Activated CD4-positive, alpha-beta T cell treated with anti-CD3 and anti-CD28 coated beads, Interleukin-2, amount 10 ng/mL, durations not matched to agents 7 days and 5 days (primary cell): ENCODE data around the gene CLIP4. TPM values are rescaled to one million over a fixed set of nuclear protein-coding genes. Genes with fewer than 3 reads are reported as not detected.
A peak's percentile ranks its signal among the peaks of the same experiment; 100 is the strongest.

Experiments
- CTCF ChIA-PET: fragments of 350-600 bp; sonication (Branson Sonifier 250); formaldehyde crosslinking; loops from one replicate; lab custom pipeline; 2021; ENCODE audit warnings: antibody characterized with exemption; lab: Charles Lee
- POLR2A ChIA-PET: fragments of 350-600 bp; sonication (Branson Sonifier 250); formaldehyde crosslinking; loops from one replicate; lab custom pipeline; 2021; ENCODE audit warnings: antibody characterized with exemption; lab: Charles Lee
- DNase-seq: peaks from one replicate; pipeline ENCODE4 v3.0.0-alpha.2; 2020
- H3K27ac Mint-ChIP-seq: one replicate; pipeline ENCODE4 v1.8.0; 2021; ENCODE audit warnings: mild to moderate bottlenecking, moderate library complexity, mixed read lengths
- H3K27me3 Mint-ChIP-seq: one replicate; pipeline ENCODE4 v1.8.0; 2021; ENCODE audit warnings: mixed read lengths
- H3K36me3 Mint-ChIP-seq: one replicate; pipeline ENCODE4 v1.8.0; 2021; ENCODE audit warnings: low read depth, mixed read lengths
- H3K4me1 Mint-ChIP-seq: one replicate; pipeline ENCODE4 v1.8.0; 2021; ENCODE audit warnings: mixed read lengths
- H3K4me3 Mint-ChIP-seq: one replicate; pipeline ENCODE4 v1.8.0; 2021; ENCODE audit warnings: mild to moderate bottlenecking, moderate library complexity, mixed read lengths
- H3K9me3 Mint-ChIP-seq: one replicate; pipeline ENCODE4 v1.8.0; 2021; ENCODE audit warnings: mixed read lengths
- total RNA-seq, 2 experiments: library from RNA; stranded (reverse); gene quantifications; one replicate each; pipeline ENCODE4 v1.2.3, GENCODE V29; 2021

CLIP4 gene
- 10 to 100 TPM; 23.4 to 23.8 TPM for total RNA-seq

GRCh38 chr2:29114946-29115609 is at the start of gene CLIP4:
Gene CLIP4, plus strand, starts transcription at chr2:29115415. Its CDS starts 5,974 bp downstream, at chr2:29121389.
- ChIA-PET POLR2A (interaction anchor here (0.9 kb wide), 1 partner anchor 15 kb away, joined by 4 read pairs; no protein-coding TSS in a partner anchor), CTCF (no interaction called here)
- peaks cover 59% of the 10 kb centered on the region for H3K4me1 Mint-ChIP-seq
- H3K9me3 Mint-ChIP-seq = no peaks in the 10 kb centered on the region
- H3K27me3 Mint-ChIP-seq = peaks cover 10% of the 10 kb centered on the region
- peaks cover 8% of the 10 kb centered on the region for H3K36me3 Mint-ChIP-seq
- peak within 1 kb of the TSS; percentile 86 for H3K4me3 Mint-ChIP-seq
- peak within 1 kb of the TSS; percentile 99 for H3K27ac Mint-ChIP-seq
- DNase-seq = peak; percentile 53

GRCh38 chr2:29066271-29066860 is 48.8 kb upstream of the CLIP4 start:
- ChIA-PET CTCF (interaction anchor here (0.5 to 1.7 kb wide), 2 partner anchors 9 to 240 kb away, joined by 3 to 5 read pairs; no protein-coding TSS in a partner anchor), POLR2A (no interaction called here)
- Mint-ChIP-seq H3K4me3 (no peak overlapping the region), H3K4me1 (no peaks in the 10 kb centered on the region), H3K27me3 (no peaks in the 10 kb centered on the region), H3K36me3 (no peaks in the 10 kb centered on the region), H3K9me3 (no peaks in the 10 kb centered on the region), H3K27ac (no peak overlapping the region)
- no peak for DNase-seq

GRCh38 chr2:29066997-29067605 is 48.1 kb upstream of the CLIP4 start:
- POLR2A ChIA-PET = no interaction called here
- Mint-ChIP-seq H3K4me3 (no peak overlapping the region), H3K27me3 (no peaks in the 10 kb centered on the region), H3K9me3 (no peaks in the 10 kb centered on the region), H3K4me1 (no peaks in the 10 kb centered on the region), H3K27ac (peak overlapping the region; percentile 61), H3K36me3 (no peaks in the 10 kb centered on the region)
- no peak for DNase-seq
- CTCF ChIA-PET = no interaction called here

GRCh38 chr2:29068513-29068912 is 46.7 kb upstream of the CLIP4 start:
- CTCF ChIA-PET = interaction anchor here (1.4 kb wide), 1 partner anchor 32 kb away, joined by 4 read pairs; no protein-coding TSS in a partner anchor
- no peaks in the 10 kb centered on the region for H3K36me3 Mint-ChIP-seq
- H3K9me3 Mint-ChIP-seq = no peaks in the 10 kb centered on the region
- H3K4me1 Mint-ChIP-seq = no peaks in the 10 kb centered on the region
- DNase-seq = no peak
- H3K27me3 Mint-ChIP-seq = no peaks in the 10 kb centered on the region
- H3K27ac Mint-ChIP-seq = no peak overlapping the region
- no peak overlapping the region for H3K4me3 Mint-ChIP-seq
- POLR2A ChIA-PET = no interaction called here

- DNase-seq = no peak
- no peaks in the 10 kb centered on the region for H3K27me3 Mint-ChIP-seq
- no peaks in the 10 kb centered on the region for H3K9me3 Mint-ChIP-seq
- no peak overlapping the region for H3K4me3 Mint-ChIP-seq
- no peak overlapping the region for H3K27ac Mint-ChIP-seq
- H3K4me1 Mint-ChIP-seq = no peaks in the 10 kb centered on the region
- ChIA-PET CTCF (no interaction called here), POLR2A (no interaction called here)
- H3K36me3 Mint-ChIP-seq = no peaks in the 10 kb centered on the region
These were observed 44.7 kb upstream of the CLIP4 start for GRCh38 chr2:29070526-29070925.

- CTCF ChIA-PET = interaction anchor here (0.8 kb wide), 1 partner anchor 14 kb away, joined by 3 read pairs; no protein-coding TSS in a partner anchor
- POLR2A ChIA-PET = no interaction called here
- no peaks in the 10 kb centered on the region for H3K36me3 Mint-ChIP-seq
- H3K4me1 Mint-ChIP-seq = no peaks in the 10 kb centered on the region
- no peak for DNase-seq
- no peaks in the 10 kb centered on the region for H3K9me3 Mint-ChIP-seq
- no peak overlapping the region for H3K27ac Mint-ChIP-seq
- no peak overlapping the region for H3K4me3 Mint-ChIP-seq
- no peaks in the 10 kb centered on the region for H3K27me3 Mint-ChIP-seq
These were observed 43.9 kb upstream of the CLIP4 start for GRCh38 chr2:29071032-29071975.

- Mint-ChIP-seq H3K27ac (no peak overlapping the region), H3K4me1 (no peaks in the 10 kb centered on the region), H3K9me3 (no peaks in the 10 kb centered on the region), H3K36me3 (no peaks in the 10 kb centered on the region), H3K27me3 (no peaks in the 10 kb centered on the region), H3K4me3 (no peak overlapping the region)
- CTCF ChIA-PET = no interaction called here
- no peak for DNase-seq
- POLR2A ChIA-PET = no interaction called here
These were observed 43.0 kb upstream of the CLIP4 start for GRCh38 chr2:29072251-29072650.

GRCh38 chr2:29072971-29073725 is 42.1 kb upstream of the CLIP4 start:
- H3K4me3 Mint-ChIP-seq = no peak overlapping the region
- no peaks in the 10 kb centered on the region for H3K27me3 Mint-ChIP-seq
- H3K9me3 Mint-ChIP-seq = no peaks in the 10 kb centered on the region
- no peak for DNase-seq
- ChIA-PET CTCF (no interaction called here), POLR2A (no interaction called here)
- H3K36me3 Mint-ChIP-seq = no peaks in the 10 kb centered on the region
- no peaks in the 10 kb centered on the region for H3K4me1 Mint-ChIP-seq
- no peak overlapping the region for H3K27ac Mint-ChIP-seq

GRCh38 chr2:29073933-29074332 is 41.3 kb upstream of the CLIP4 start:
- H3K4me3 Mint-ChIP-seq = no peak overlapping the region
- H3K4me1 Mint-ChIP-seq = no peaks in the 10 kb centered on the region
- H3K36me3 Mint-ChIP-seq = no peaks in the 10 kb centered on the region
- H3K27ac Mint-ChIP-seq = no peak overlapping the region
- POLR2A ChIA-PET = no interaction called here
- H3K9me3 Mint-ChIP-seq = no peaks in the 10 kb centered on the region
- CTCF ChIA-PET = interaction anchor here (1.0 kb wide), 1 partner anchor 32 kb away, joined by 3 read pairs; no protein-coding TSS in a partner anchor
- no peak for DNase-seq
- no peaks in the 10 kb centered on the region for H3K27me3 Mint-ChIP-seq

- H3K9me3 Mint-ChIP-seq = no peaks in the 10 kb centered on the region
- H3K4me1 Mint-ChIP-seq = no peaks in the 10 kb centered on the region
- POLR2A ChIA-PET = no interaction called here
- CTCF ChIA-PET = interaction anchor here (1.0 to 1.1 kb wide), 2 partner anchors 24 to 32 kb away, joined by 3 read pairs; no protein-coding TSS in a partner anchor
- no peaks in the 10 kb centered on the region for H3K36me3 Mint-ChIP-seq
- no peak for DNase-seq
- no peaks in the 10 kb centered on the region for H3K27me3 Mint-ChIP-seq
- H3K27ac Mint-ChIP-seq = no peak within 1 kb of the TSS
- H3K4me3 Mint-ChIP-seq = no peak within 1 kb of the TSS
These were observed 40.8 kb upstream of the CLIP4 start, which contains the start of gene PCARE for GRCh38 chr2:29074411-29074810. Gene PCARE, minus strand, starts transcription at chr2:29074523. Its CDS starts 262 bp downstream, at chr2:29074261.

GRCh38 chr2:29075894-29076705 is 39.1 kb upstream of the CLIP4 start:
- Mint-ChIP-seq H3K27me3 (no peaks in the 10 kb centered on the region), H3K36me3 (no peaks in the 10 kb centered on the region), H3K4me3 (no peak overlapping the region), H3K4me1 (no peaks in the 10 kb centered on the region), H3K27ac (no peak overlapping the region), H3K9me3 (peaks cover 4% of the 10 kb centered on the region)
- DNase-seq = no peak
- ChIA-PET CTCF (interaction anchor here (0.6 to 1.0 kb wide), 2 partner anchors 10 to 1905 kb away, joined by 4 to 5 read pairs; no protein-coding TSS in a partner anchor), POLR2A (interaction anchor here (0.5 to 0.6 kb wide), 2 partner anchors 35 to 107 kb away, joined by 3 to 4 read pairs; no protein-coding TSS in a partner anchor)
